WTC11 (cell line): ENCODE measurements around the gene HLA-DMA. TPM values are rescaled to one million over a fixed set of nuclear protein-coding genes. Genes with fewer than 3 reads are reported as not detected.

Experiments used
- ATAC-seq: fragments of 200-7000 bp; cut with Tn5 transposase; 2 replicates; pipeline ENCODE4 v1.10.0; 2021; ENCODE audit warnings: mild to moderate bottlenecking, moderate library complexity
- CTCF ChIA-PET: fragments of 300-600 bp; sonication (Branson Sonifier 250); formaldehyde crosslinking; loops from one replicate; lab custom pipeline; 2021; ENCODE audit warnings: antibody characterized with exemption; lab: Charles Lee
- POLR2A ChIA-PET: fragments of 350-600 bp; sonication (Branson Sonifier 250); formaldehyde crosslinking; loops from one replicate; lab custom pipeline; 2021; ENCODE audit warnings: antibody characterized with exemption; lab: Charles Lee
- DNase-seq: peaks from one replicate; pipeline ENCODE4 v3.0.0; 2021; ENCODE audit warnings: low spot score
- H3K27ac Mint-ChIP-seq: 2 replicates; pipeline ENCODE4 v1.8.0; 2021; ENCODE audit warnings: mixed read lengths
- H3K27me3 Mint-ChIP-seq: 2 replicates; pipeline ENCODE4 v1.8.0; 2021; ENCODE audit warnings: low read depth, mild to moderate bottlenecking, moderate library complexity, mixed read lengths
- H3K36me3 Mint-ChIP-seq: 2 replicates; pipeline ENCODE4 v1.8.0; 2021; ENCODE audit warnings: mixed read lengths
- H3K4me1 Mint-ChIP-seq: 2 replicates; pipeline ENCODE4 v1.8.0; 2022; ENCODE audit warnings: mixed read lengths
- H3K4me3 Mint-ChIP-seq: 2 replicates; pipeline ENCODE4 v1.8.0; 2021; ENCODE audit warnings: mild to moderate bottlenecking, moderate library complexity, mixed read lengths
- H3K9me3 Mint-ChIP-seq: 2 replicates; pipeline ENCODE4 v1.8.0; 2021; ENCODE audit warnings: mixed read lengths
- ATF2 ChIP-seq: sonication (generic); formaldehyde crosslinking; IDR thresholded peaks from 2 replicates; pipeline ENCODE4 v1.8.1; 2022; ENCODE audit warnings: low read depth, missing genetic modification reagents, borderline replicate concordance
- E2F4 ChIP-seq: sonication (generic); formaldehyde crosslinking; IDR thresholded peaks from 2 replicates; pipeline ENCODE4 v1.8.1; 2022; ENCODE audit warnings: low read depth, mild to moderate bottlenecking, moderate library complexity, missing genetic modification reagents, borderline replicate concordance
- E2F5 ChIP-seq: sonication (generic); formaldehyde crosslinking; IDR thresholded peaks from 2 replicates; pipeline ENCODE4 v1.8.1; 2022; ENCODE audit warnings: mild to moderate bottlenecking, moderate library complexity, missing genetic modification reagents
- RELA ChIP-seq: sonication (generic); formaldehyde crosslinking; IDR thresholded peaks from 2 replicates; pipeline ENCODE4 v1.8.1; 2022; ENCODE audit warnings: missing genetic modification reagents, mild to moderate bottlenecking, borderline replicate concordance
- RORB ChIP-seq: fragments of 250-450 bp; sonication (Bioruptor Pico); IDR thresholded peaks from 2 replicates; pipeline ENCODE4 v1.9.0; 2021; ENCODE audit warnings: mild to moderate bottlenecking
- SP1 ChIP-seq: sonication (generic); formaldehyde crosslinking; conservative IDR thresholded peaks from 2 replicates; pipeline ENCODE4 v1.8.1; 2022; ENCODE audit warnings: missing genetic modification reagents
- ZNF416 ChIP-seq: fragments of 250-450 bp; sonication (Bioruptor Pico); IDR thresholded peaks from 2 replicates; pipeline ENCODE4 v1.9.0; 2021; ENCODE audit warnings: mild to moderate bottlenecking, inconsistent platforms
- ZNF532 ChIP-seq: fragments of 250-450 bp; sonication (Bioruptor Pico); IDR thresholded peaks from 2 replicates; pipeline ENCODE4 v1.9.0; 2021; ENCODE audit warnings: mild to moderate bottlenecking, borderline replicate concordance
- total RNA-seq: library from RNA; stranded (reverse); gene quantifications from 3 replicates; pipeline ENCODE4 v1.2.3, GENCODE V29; 2021
- TF ChIP-seq, protein P1 (sequence below): fragments of 200-600 bp; IDR thresholded peaks from 2 replicates; pipeline ENCODE4 v1.8.0; 2022; ENCODE audit warnings: antibody characterized with exemption

HLA-DMA gene
- total RNA-seq, 1 experiment from 2014 or later, result 6.6 TPM

- ChIA-PET CTCF (interaction anchor here (0.5 to 6.8 kb wide), 49 partner anchors 8 to 619 kb away, joined by 3 to 162 read pairs (median 6); partner anchors contain the start of genes HLA-DMA, HLA-DMB, HLA-DOA and PSMB9), POLR2A (interaction anchor here (0.6 to 1.5 kb wide), 4 partner anchors 11 to 51 kb away, joined by 3 to 6 read pairs (median 4); no protein-coding TSS in a partner anchor)
- peaks cover 36% of the 10 kb centered on the region for H3K27me3 Mint-ChIP-seq
These were observed 19.2 kb downstream of the HLA-DMA start for GRCh38 chr6:32933661-32934085.

More at GRCh38 chr6:32933661-32934085, 19.2 kb downstream of the HLA-DMA start:
- Mint-ChIP-seq H3K9me3 (no peaks in the 10 kb centered on the region), H3K36me3 (no peaks in the 10 kb centered on the region), H3K4me3 (no peak overlapping the region), H3K4me1 (no peaks in the 10 kb centered on the region), H3K27ac (no peak overlapping the region)
- peak; percentile 82 for DNase-seq
- ATAC-seq, result peak; percentile 84
- TF ChIP-seq, protein P1, sequence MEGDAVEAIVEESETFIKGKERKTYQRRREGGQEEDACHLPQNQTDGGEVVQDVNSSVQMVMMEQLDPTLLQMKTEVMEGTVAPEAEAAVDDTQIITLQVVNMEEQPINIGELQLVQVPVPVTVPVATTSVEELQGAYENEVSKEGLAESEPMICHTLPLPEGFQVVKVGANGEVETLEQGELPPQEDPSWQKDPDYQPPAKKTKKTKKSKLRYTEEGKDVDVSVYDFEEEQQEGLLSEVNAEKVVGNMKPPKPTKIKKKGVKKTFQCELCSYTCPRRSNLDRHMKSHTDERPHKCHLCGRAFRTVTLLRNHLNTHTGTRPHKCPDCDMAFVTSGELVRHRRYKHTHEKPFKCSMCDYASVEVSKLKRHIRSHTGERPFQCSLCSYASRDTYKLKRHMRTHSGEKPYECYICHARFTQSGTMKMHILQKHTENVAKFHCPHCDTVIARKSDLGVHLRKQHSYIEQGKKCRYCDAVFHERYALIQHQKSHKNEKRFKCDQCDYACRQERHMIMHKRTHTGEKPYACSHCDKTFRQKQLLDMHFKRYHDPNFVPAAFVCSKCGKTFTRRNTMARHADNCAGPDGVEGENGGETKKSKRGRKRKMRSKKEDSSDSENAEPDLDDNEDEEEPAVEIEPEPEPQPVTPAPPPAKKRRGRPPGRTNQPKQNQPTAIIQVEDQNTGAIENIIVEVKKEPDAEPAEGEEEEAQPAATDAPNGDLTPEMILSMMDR, result peak; percentile 49
- TF ChIP-seq ZNF416 (no peak), RORB (CRISPR knock-in tag) (no peak), SP1 (no peak), ATF2 (CRISPR knock-in tag) (no peak), RELA (CRISPR knock-in tag) (no peak), E2F5 (CRISPR knock-in tag) (no peak), E2F4 (CRISPR knock-in tag) (no peak), ZNF532 (CRISPR knock-in tag) (no peak)
